Natural killer cell (primary cell): ENCODE data around the gene RTKN. TPM values are rescaled to one million over a fixed set of nuclear protein-coding genes. Genes with fewer than 3 reads are reported as not detected.

Experiments
- ATAC-seq, 3 donors: fragments of 150-1000 bp in 2 of 3; fragments of 200-7000 bp in 1 of 3; cut with Tn5 transposase; 1 replicate in 1 of 3; 2 replicates in 2 of 3; pipeline ENCODE4 v1.10.0; 2021; ENCODE audit warnings: mild to moderate bottlenecking in 2 of 3, moderate library complexity in 2 of 3
- DNase-seq, 2 donors: peaks; one replicate each; pipeline versions ENCODE4 v3.0.0 to v3.0.0-alpha.2; 2013 to 2021; ENCODE audit warnings: mixed read lengths in 1 of 2
- H3K27ac ChIP-seq: one replicate; pipeline ENCODE4 v1.5.1; 2013; ENCODE audit warnings: mild to moderate bottlenecking, low read length
- H3K27me3 ChIP-seq: one replicate; pipeline ENCODE4 v1.6.1; 2013; ENCODE audit warnings: low read length; ENCODE audit not compliant: control insufficient read depth, insufficient read depth
- H3K36me3 ChIP-seq: one replicate; pipeline ENCODE4 v1.6.1; 2013; ENCODE audit warnings: low read length; ENCODE audit not compliant: control insufficient read depth, insufficient read depth
- H3K4me1 ChIP-seq: one replicate; pipeline ENCODE4 v1.6.1; 2013; ENCODE audit warnings: low read length; ENCODE audit not compliant: control insufficient read depth, insufficient read depth
- H3K4me3 ChIP-seq: one replicate; pipeline ENCODE4 v1.5.1; 2013; ENCODE audit warnings: low read length
- H3K9me3 ChIP-seq: one replicate; pipeline ENCODE4 v1.6.1; 2013; ENCODE audit warnings: low read length; ENCODE audit not compliant: control insufficient read depth, insufficient read depth
- H3K27ac Mint-ChIP-seq, 2 donors: one replicate each; pipeline ENCODE4 v1.8.0; 2022; ENCODE audit warnings: mild to moderate bottlenecking in 2 of 2, mixed read lengths in 2 of 2, moderate library complexity in 1 of 2
- H3K27me3 Mint-ChIP-seq, 2 donors: one replicate each; pipeline ENCODE4 v1.8.0; 2022; ENCODE audit warnings: low read depth in 2 of 2, mixed read lengths in 2 of 2
- H3K36me3 Mint-ChIP-seq: one replicate; pipeline ENCODE4 v1.8.0; 2022; ENCODE audit warnings: mixed read lengths
- H3K4me1 Mint-ChIP-seq, 2 donors: one replicate each; pipeline ENCODE4 v1.8.0; 2022; ENCODE audit warnings: mixed read lengths in 2 of 2
- H3K4me3 Mint-ChIP-seq: one replicate; pipeline ENCODE4 v1.8.0; 2022; ENCODE audit warnings: mild to moderate bottlenecking, moderate library complexity, mixed read lengths
- H3K9me3 Mint-ChIP-seq, 2 donors: one replicate each; pipeline ENCODE4 v1.8.0; 2022; ENCODE audit warnings: mixed read lengths in 2 of 2
- CTCF ChIP-seq: fragments of 200-600 bp; IDR thresholded peaks from one replicate; pipeline ENCODE4 v1.8.0; 2022; ENCODE audit warnings: antibody characterized with exemption
- WGBS: methylation state at CpG from one replicate; pipeline ENCODE4 v1.1.7; 2013; ENCODE audit warnings: missing lambda C conversion rate; ENCODE audit not compliant: insufficient coverage; 5-methylcytosine and 5-hydroxymethylcytosine counted together
- intact Hi-C: fragments of 100-400 bp; cut with micrococcal nuclease; formaldehyde crosslinking; loops from one replicate; pipeline ENCODE4 v1.14.2; 2022
- total RNA-seq, 4 donors: library from RNA; stranded (reverse); fragments of 120-200 nt in 1 of 4; gene quantifications; one replicate each; pipeline versions ENCODE4 v1.2.3 to v1.2.4, GENCODE V29; 2013 to 2022

RTKN gene
- total RNA-seq, 3 donors from 2014 or later (not counting 1 experiment from before 2014, with no cell fraction given) = 11.0 to 26.5 (median 15.1) TPM

- H3K27ac ChIP-seq = no peak overlapping the region
- DNase-seq (no peak), ATAC-seq (no peak)
- Mint-ChIP-seq H3K27ac (peak overlapping the region; percentile 0 to 98), H3K27me3 (no peaks in the 10 kb centered on the region), H3K4me1 (peaks cover 27% of the 10 kb centered on the region in 2 donors), H3K4me3 (no peak overlapping the region), H3K36me3 (no peaks in the 10 kb centered on the region), H3K9me3 (no peaks in the 10 kb centered on the region)
- WGBS = 97% methylated on average over 6 of the region's 6 CpGs
- H3K4me1 ChIP-seq = peaks cover 24% of the 10 kb centered on the region
- H3K4me3 ChIP-seq = no peak overlapping the region
- intact Hi-C loops = no loop called here
- no peaks in the 10 kb centered on the region for H3K27me3 ChIP-seq
- peaks cover 20% of the 10 kb centered on the region for H3K36me3 ChIP-seq
- H3K9me3 ChIP-seq = no peaks in the 10 kb centered on the region
- TF ChIP-seq CTCF = no peak
Observed at GRCh38 chr2:74474481-74474880, 32.7 kb upstream of the RTKN start.

- Histone ChIP-seq H3K4me3 (peak overlapping the region; percentile 50), H3K36me3 (peaks cover 17% of the 10 kb centered on the region), H3K4me1 (peaks cover 24% of the 10 kb centered on the region), H3K27me3 (no peaks in the 10 kb centered on the region), H3K9me3 (no peaks in the 10 kb centered on the region), H3K27ac (peak overlapping the region; percentile 82)
- H3K27me3 Mint-ChIP-seq = no peaks in the 10 kb centered on the region
- DNase-seq (no peak), ATAC-seq (no peak)
- no peak for TF ChIP-seq CTCF
- H3K27ac Mint-ChIP-seq = peak overlapping the region; percentile 97 to 98
- H3K36me3 Mint-ChIP-seq = no peaks in the 10 kb centered on the region
- H3K9me3 Mint-ChIP-seq = no peaks in the 10 kb centered on the region
- WGBS = 7% methylated on average over 6 of the region's 7 CpGs
- peaks cover 27% of the 10 kb centered on the region in 2 donors for H3K4me1 Mint-ChIP-seq
- peak overlapping the region; percentile 95 for H3K4me3 Mint-ChIP-seq
- intact Hi-C loops = loop anchor here (1.0 kb wide), 2 partner anchors 10 to 15 kb away; partner anchors contain the start of genes TTC31 and WBP1
Observed at GRCh38 chr2:74472945-74473258, 31.2 kb upstream of the RTKN start.

- Histone ChIP-seq H3K4me1 (peaks cover 24% of the 10 kb centered on the region), H3K27me3 (no peaks in the 10 kb centered on the region), H3K4me3 (peak within 1 kb of the TSS; percentile 50), H3K9me3 (no peaks in the 10 kb centered on the region), H3K27ac (peak within 1 kb of the TSS; percentile 82), H3K36me3 (peaks cover 14% of the 10 kb centered on the region)
- Mint-ChIP-seq H3K4me3 (peak within 1 kb of the TSS; percentile 95), H3K4me1 (peaks cover 23 to 27% of the 10 kb centered on the region in 2 donors), H3K36me3 (no peaks in the 10 kb centered on the region), H3K27me3 (no peaks in the 10 kb centered on the region), H3K27ac (peak within 1 kb of the TSS; percentile 97 to 98), H3K9me3 (no peaks in the 10 kb centered on the region)
- no peak for TF ChIP-seq CTCF
- intact Hi-C loops = loop anchor here (1.0 kb wide), 2 partner anchors 11 to 14 kb away; partner anchors contain the start of genes TTC31 and WBP1
- DNase-seq (peak; percentile 95 to 99), ATAC-seq (peak; percentile 90 to 96 (median 94))
- under 1% methylated on average over 66 of the region's 66 CpGs for WGBS
Observed at GRCh38 chr2:74472086-74472944, 30.6 kb upstream of the RTKN start, which contains the start of gene MRPL53. TSS of gene MRPL53 (minus strand) at chr2:74472680. CDS start at chr2:74472660, 20 bp downstream.
